GM18505 (cell line): ENCODE measurements around the gene STIM2.

Source experiments
- ATAC-seq: cut with Tn5 transposase; IDR thresholded peaks from one replicate; pipeline ENCODE4 v1.9.1; 2021; ENCODE audit not compliant: unreplicated experiment
- POLR2A ChIP-seq: IDR thresholded peaks from 4 replicates; pipeline ENCODE4 v1.6.1; 2011; ENCODE audit warnings: borderline replicate concordance; ENCODE audit not compliant: insufficient read depth, insufficient read length; ENCODE audit errors: extremely low read depth

Gene STIM2

GRCh38 chr4:26992657-26993361 lies 132.2 kb downstream of the STIM2 start:
- ATAC-seq: peak; percentile 94
- no peak for TF ChIP-seq POLR2A

GRCh38 chr4:26993539-26993938 lies 132.9 kb downstream of the STIM2 start:
- no peak for TF ChIP-seq POLR2A
- no peak for ATAC-seq

GRCh38 chr4:26993967-26994366 lies 133.3 kb downstream of the STIM2 start:
- no peak for ATAC-seq
- no peak for TF ChIP-seq POLR2A

GRCh38 chr4:26995316-26995715 lies 134.7 kb downstream of the STIM2 start:
- TF ChIP-seq POLR2A: no peak
- ATAC-seq: no peak

- ATAC-seq: no peak
- no peak for TF ChIP-seq POLR2A
Observed at GRCh38 chr4:26996745-26997144, 136.1 kb downstream of the STIM2 start.

GRCh38 chr4:26999689-27000088 lies 139.0 kb downstream of the STIM2 start:
- TF ChIP-seq POLR2A: no peak
- no peak for ATAC-seq

GRCh38 chr4:27000122-27000521 lies 139.5 kb downstream of the STIM2 start:
- ATAC-seq: no peak
- no peak for TF ChIP-seq POLR2A

DNA sequence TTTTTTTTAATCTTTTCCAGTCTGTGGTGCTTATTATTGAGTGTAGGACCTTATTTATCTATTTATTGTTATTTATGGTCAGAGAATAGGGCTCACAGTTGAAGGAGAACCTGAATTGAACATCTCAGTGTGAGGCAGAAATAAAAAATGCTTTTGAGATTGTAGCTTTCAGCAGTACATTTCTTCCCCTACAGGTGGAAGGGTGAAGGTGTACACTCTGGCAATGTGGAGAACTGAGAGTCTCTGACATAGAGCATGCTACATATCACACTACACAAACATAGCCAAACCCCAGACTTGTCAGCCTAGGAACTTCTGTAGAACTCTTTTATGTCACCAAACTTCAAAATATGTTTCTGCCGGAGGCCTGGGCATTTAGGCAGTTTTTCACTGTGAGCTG lies 140.2 kb downstream of the STIM2 start:
- ATAC-seq: peak; percentile 82
- TF ChIP-seq POLR2A: no peak

DNA sequence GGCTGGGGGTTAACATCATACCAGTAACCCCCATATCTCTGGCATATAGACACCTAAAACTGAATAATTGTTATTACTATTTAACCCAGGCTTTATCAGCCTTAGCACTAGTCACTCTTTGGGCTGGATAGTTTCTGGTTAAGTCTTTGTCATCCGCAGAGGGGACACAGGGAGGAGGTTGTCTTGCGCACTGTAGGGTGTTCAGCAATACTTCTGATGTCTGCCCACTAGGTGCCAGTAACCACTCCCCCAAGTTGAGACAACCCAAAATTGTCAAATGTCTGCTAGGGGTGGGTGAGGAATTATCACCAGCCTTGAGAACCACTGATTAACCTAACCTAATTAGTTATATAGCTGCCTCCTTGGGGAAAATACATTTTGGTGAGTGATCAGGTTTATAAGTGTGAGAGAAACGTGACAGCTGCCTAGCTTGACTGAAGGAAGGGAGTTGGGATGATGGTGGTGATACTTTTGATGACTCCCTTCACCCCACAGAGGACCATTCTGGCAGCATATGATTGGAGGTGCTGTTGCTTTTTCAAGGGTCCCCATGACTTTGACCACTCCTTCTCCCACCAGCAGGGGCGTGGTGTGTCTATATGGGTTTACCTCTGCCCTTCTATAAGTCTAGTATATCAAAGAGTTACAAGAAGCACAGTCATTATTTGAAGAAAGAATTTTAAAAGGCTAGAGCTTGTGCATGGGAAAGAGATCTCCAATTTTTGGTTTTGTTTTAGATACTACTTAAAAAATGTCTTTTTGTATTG lies 140.9 kb downstream of the STIM2 start:
- ATAC-seq: no peak
- no peak for TF ChIP-seq POLR2A

GRCh38 chr4:27003642-27004113 lies 143.0 kb downstream of the STIM2 start:
- no peak for TF ChIP-seq POLR2A
- no peak for ATAC-seq

GRCh38 chr4:27005501-27005900 lies 144.9 kb downstream of the STIM2 start:
- TF ChIP-seq POLR2A: no peak
- ATAC-seq: no peak

DNA sequence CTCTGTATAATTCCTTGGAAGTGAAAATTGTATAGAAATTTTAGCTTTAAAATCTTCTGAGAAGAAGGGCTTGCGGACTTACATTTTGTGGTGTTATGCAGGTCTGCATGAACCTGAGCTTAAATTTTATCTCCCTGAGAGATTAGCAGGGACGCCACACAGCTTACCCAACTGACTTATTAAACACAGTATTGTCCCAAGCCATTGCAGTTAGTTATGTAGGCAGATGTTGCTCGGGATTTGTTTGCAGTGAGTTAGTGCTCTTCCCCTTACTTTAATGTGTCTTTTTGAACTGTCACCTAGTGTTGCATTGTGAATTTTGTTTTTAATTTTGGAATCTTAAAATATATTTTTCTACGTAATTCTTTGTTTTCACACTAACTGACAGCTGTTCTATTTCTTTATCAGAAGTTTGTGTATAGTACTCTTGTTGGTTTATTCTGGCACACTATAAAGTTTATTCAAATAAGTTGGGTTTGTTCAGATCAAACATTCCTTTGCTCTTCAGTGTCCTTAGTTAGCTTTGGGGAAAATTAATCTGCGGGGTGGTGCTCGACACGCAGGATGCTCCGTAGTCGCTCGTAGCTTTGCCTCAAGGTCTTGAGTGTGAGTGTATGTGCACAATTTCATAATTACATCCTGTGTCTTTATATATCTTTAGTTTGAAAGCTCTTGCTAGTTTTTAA lies 145.4 kb downstream of the STIM2 start:
- no peak for ATAC-seq
- no peak for TF ChIP-seq POLR2A

- TF ChIP-seq POLR2A: no peak
- no peak for ATAC-seq
Observed at GRCh38 chr4:27006646-27007045, 146.0 kb downstream of the STIM2 start.
